ELR (cell line): ENCODE data around the gene GFOD2.

Experiments
- DNase-seq: peaks from one replicate; pipeline ENCODE4 v3.0.0-alpha.2; 2015; ENCODE audit warnings: low read depth

Gene GFOD2

DNA sequence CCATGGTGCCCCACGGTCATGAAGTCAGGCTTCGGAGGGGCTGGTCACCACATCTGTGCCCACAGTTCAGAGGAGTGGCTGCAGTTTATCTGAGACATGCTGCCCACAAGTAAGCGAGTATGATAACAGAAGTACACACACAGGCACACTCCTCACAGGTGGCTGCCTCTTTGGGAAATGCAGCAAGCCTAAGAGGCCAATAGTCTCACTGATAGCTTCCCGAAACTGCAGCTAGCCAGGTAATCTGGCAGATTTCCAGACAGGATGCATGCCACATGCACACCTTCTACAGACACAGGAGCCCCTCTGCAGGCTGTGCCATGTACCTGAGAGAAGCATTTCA is 12.6 kb upstream of the GFOD2 start:
- DNase-seq = no peak

DNA sequence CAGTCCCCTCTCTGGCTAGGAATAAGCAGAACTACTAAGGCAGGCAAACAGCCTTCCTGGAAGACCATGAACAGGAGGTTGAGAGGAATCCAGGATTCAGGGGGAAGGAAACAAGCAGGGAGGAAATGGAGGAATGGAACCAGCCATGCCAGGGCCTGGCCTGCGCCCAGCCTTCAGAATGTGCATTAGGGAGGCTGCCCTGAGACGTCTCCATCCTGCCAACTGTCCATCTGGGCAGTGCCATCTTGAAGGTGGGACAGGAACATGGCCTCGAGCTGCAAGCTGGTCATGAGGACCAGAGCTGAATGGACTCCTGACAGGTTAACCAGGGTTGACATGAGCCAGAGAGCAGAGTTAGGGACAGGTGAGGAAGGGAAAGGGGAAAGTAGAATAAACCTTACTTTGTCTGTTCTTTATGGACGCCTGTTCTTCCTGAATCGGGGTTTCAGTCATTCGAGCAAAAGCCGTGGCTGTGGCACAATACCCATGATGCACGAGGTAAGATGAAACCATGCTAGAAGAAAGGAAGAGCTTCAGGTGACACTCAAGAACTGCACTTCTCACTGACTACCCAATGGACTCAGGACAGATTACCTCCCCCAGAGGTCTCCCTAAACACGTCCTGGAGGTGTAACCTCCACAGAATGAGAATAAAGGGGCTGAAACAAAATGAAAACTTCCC is 12.1 kb upstream of the GFOD2 start:
- DNase-seq = no peak

DNA sequence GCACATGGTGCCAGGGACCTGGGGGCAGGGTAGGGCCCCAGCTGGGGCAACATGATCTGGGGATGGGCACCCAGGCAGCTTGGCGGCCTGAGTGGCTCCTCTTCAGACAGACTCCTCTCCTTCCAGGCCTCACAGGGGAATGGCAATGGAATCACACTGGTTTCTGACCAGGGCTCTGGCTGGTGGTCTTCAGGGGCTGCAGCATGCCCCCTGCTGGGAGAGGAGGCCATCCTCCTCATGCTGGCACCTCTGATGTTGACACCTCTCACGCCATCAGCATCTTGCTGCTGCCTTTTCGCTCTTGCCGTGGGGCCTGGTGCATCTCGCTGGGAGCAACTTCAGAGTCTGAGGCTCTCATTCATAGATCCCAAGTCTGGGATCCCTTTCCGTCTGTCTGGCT is 11.2 kb upstream of the GFOD2 start:
- no peak for DNase-seq

DNA sequence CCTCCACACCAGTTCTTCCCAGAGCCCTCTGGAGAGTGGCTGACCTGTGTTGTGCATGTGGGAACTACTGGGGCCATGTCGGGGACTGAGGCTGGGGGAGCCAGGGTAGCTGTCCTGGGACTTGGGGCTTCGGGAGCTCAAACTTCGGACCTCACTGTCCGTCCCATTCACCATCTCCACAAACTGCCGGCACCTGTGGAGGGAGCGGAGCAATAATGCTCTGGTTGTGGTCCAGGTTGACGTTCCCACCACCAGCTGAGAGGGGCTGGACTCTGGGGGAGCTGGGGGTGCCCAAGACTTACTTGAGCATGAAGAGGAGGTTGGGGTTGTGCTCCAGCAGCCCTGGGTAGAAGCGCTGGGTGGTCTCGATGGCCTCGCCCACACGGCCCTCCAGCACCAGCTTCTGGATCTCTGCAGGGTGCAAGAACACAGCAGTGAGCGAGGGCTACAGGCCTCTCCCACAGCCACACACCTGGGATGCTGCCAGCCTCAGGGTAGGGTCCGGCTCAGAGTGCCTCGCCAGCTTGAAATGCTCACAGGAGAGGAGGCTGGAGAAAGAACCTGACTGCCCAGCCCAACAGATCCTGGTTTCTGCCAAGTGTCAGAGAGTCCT is 10.6 kb upstream of the GFOD2 start:
- no peak for DNase-seq

DNA sequence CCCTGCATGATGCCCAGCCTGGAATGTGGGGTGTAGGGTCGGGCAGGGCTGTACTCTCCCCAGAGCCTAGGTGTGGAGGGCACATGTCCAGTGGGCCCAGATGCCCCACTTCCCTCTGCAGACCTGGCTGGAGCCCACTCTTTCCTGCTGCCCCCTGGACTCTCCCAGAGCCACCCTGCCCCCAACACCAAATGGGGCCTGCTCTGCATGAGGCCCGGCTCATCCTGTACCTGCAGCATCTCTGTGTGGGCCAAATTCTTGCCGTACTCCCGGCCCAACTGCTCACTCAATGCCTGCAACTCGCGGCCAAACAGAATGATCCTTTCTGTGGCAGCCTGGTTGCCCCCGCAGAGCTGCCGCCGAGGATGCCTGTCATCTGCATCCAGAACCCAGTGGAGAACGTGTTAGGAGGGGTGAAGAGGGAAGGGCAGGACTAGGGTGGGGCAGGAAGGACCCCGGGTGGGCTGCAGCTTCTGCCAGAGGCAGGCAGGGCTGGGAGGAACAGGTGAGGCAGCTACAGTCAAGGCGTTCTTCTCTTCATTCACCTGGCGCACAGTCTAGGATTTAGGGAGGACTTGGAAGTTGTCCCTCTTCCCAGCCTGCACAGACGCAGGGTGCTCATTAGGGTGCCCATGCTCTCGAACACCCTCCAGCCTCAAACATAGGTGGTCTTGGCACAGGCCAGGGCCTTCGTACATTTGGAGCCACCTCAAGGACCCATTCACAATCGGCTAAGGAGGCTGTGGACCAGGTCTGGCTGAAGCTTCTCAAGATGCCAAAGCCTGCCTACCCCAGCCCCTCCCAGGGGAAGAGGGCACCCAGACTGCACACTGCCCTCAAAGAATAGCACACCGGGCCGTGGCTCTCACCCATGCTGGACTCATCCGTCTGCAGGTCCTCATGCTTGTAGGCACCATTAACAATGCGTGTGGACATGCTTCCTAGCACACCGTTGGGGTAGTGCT is 8.7 kb upstream of the GFOD2 start:
- DNase-seq = no peak

DNA sequence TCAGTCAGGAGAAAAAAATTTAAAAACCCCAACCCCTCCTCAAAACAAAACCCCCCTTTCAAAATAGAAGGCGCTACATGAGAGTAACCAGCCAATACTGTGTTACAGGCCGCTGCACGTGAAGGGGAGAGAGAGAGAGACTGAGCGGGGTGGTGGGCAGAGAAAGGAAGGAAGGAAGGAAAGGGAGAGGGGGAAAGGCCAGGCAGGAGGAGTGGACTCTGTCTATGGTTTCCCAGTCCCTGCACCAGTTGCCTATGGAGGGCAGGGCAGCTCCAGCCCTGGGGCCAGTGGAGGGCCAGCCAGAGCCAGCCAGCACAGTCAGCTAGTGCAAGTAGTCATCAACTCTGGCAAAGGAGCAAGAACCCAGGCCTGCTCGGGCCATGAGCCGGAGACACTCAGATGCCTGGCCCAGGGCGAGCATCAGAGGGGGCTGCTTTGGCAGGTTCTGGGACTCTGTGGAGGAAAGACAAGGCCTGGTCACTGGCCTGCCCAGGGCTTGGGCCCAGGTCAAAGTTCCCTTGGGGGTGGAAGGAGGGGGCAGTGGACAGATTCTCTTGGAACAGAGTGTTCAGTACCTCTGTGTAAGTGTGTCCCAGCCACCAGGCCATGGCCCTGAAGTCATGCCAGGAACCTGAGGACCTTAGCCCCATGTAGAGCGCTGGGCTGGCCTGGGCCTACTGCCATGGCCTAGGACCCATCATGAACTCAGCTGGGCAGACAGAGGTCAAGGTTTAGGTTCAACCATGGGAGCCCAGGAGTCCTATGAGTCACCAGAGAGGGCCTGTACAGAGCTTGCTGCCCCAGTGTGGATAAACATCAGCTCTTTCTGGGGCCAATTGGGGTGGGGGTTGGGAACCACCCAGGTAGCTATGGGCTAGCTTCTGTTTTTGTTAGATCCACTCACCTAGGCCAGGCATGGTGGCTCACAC is 7.3 kb upstream of the GFOD2 start:
- no peak for DNase-seq

DNA sequence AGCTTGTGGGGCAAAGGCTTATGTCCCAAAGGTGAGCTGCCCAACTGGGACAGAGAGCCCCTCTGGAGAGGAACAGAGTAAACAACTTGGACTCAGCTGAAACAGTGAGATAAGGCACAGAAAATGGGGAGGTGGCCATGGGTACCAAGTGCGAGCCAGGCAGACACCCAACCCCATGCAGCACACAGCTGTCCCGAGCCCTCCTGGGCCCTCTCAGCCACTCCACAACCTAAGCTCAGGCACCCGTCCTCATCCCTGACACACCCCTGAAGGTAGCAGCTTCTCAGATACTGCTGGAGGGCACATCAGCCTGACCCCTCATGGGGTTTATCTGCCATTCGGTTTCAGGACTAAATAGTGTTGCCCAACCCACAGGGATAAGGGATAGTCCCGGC is 4.8 kb upstream of the GFOD2 start:
- no peak for DNase-seq

DNA sequence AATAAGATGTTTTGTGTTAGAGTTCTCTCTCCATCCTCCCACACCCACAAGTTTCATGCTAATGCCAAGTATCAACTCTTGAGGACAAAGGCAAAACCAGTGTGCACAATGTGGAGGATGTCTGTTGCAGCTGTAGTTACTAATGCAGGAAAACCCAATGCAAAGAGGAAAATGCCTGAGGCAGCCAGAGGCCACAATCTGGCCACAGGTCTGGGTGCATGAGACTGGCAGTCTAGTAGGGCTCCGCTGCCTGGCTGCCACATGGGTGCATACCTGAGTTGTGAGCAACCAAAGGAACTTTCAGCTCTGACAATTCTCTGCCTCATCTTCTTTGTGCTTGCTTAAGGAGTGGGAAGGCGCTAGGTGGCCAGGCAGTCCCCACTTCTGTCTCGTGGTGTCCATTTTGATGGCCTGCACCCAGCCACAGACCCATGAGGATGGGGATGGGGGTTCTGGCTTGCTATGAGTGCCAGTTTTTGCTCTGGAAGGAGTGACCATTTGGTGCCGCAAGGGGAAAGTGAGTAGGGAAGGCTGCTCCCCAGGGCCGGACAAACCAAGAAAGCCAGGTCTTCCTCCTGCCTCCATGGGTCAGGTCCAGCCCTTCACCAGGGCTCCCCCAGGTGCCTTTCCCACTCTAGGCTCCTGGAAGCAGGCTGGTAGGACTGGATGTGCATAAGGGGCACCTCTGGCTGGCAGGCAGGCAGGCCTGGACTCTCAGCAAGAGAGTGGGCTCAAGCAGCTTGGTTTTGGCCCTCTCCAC is 4.2 kb upstream of the GFOD2 start:
- DNase-seq = peak; percentile 95

DNA sequence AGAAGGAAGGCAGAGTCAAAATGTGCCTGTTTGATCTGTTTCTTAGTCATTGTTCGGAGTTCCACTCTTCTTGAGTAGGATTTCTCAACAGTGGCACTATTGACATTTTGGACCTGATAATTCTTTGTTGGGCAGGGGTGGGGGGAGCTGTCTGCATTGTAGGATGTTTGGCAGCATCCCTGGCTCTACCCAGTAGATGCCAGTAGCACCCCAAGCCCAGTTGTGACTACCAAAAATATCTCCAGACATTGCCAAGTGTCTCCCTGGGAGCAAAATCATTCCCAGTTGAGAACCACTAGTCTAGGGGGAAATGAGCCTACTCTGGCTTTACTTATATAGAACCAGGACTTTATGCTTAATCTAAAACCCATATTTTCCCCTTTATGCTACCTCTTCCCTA is 1.1 kb upstream of the GFOD2 start:
- no peak for DNase-seq

DNA sequence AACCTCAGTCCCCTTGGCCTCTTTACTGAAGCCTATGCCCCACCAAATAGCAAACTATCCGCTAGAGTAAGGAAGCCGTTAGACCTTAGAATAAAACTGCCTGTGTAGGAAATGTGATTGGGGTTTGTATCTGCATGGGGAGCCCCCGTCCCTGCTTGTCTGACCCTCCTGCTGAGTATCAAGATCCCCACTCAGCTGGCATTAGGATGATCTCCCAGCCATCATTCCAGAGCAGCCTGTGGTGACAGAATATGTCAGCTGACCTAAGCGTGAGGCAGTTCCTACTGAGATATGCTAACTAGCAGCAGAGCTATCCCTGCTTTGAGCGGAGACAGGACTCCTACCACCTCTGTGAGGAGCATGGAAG is 645 bp upstream of the GFOD2 start:
- peak; percentile 72 for DNase-seq

DNA sequence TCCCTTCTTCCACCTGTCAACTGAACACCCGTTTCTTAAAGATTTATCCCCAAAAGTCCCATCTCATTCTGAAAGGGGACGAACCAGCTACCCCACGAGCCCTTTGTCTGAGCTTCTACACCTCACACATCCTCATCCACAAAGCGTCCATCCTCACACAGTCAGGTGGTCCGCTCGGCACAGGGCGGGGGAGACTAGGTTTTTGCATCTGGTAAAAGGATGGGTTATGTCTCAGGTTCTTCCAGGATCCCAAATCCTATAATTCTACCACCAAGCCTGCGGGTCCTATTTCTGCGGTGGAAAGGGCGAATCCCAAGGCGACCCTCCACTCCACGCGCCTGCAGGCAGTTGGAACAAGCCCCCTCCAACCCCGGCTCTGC is 458 bp downstream of the GFOD2 start:
- peak; percentile 36 for DNase-seq

DNA sequence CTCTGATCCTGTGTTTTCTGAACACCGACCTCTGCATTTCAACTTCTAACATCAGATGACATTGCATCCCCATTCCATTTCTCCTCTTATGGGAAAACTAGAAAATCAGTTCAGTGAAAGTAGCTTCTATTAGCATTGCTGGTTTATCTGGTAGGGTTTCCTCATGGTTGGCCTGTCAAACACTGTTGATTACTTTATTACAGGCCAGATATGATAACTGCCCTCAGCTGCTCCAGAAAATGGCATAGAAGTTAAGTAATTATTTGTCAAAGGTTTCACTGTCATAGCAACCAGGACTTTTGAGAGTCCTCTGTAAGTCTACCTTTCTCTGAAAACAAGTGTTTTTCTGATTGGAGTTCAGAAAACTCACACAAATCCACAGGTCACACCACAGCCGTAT is 3.0 kb downstream of the GFOD2 start:
- DNase-seq = no peak

DNA sequence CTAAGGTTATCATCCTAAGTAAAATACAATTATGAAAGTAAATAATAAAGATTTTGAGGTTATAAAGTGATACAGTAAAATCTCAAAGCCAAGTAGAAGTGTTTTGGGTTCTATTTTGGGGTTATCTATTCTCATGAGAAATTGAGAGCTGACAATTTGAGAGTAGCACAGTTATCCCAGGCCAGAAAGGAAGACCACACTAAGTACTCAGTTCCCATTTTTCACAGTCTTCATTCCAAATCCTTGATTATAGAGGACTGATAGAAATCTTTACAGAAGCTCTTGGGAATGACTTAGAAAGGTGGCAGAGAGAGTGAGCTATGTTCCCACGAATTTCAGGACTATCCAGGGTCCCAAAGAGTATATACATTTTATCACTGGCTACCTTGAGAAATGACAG is 4.6 kb downstream of the GFOD2 start:
- no peak for DNase-seq

DNA sequence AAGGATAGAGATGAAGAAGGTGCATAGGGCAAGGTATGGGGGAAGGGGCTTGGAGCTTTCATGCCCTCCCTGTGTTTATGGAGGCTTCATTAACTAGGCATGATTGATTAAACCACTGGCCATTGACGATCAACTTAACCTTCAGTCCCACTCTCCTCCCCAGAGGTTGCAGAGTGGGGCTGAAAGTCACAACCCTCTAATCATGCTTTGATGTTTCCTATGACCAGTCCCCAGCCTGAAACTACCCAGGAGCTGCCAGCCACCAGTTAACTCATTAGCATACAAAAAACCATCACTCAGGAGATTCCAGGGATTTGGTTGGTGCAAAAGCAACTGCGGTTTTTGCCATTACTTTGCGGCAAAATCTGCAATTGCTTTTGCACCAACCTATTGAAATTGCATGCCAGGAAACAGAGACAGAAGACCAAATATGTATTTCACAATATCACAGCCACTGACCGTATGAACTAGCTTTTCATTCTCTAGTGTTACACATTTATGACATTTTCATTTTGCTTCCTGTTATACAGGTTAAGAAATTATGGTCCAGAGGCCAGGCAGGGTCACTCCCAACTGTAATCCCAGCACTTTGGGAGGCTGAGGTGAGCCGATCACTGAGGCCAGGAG is 5.4 kb downstream of the GFOD2 start:
- DNase-seq = no peak

DNA sequence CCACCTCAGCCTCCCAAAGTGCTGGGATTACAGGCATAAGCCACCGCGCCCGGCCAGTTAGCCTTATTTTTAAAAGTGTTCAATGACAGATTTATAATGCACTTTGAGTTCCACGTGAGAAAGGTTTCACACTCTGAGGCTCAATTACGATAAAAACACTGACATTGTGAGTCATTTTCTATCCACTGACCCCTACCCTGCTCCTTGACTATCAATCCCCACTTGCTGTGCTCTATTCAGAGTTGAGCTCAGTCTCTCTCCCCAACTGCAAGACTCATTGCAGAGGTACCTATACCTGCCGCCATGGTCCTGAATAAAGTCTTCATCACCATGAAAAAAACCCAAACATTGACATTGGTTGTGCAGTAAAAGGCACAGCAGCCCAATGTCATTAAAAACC is 8.5 kb downstream of the GFOD2 start:
- DNase-seq = no peak

DNA sequence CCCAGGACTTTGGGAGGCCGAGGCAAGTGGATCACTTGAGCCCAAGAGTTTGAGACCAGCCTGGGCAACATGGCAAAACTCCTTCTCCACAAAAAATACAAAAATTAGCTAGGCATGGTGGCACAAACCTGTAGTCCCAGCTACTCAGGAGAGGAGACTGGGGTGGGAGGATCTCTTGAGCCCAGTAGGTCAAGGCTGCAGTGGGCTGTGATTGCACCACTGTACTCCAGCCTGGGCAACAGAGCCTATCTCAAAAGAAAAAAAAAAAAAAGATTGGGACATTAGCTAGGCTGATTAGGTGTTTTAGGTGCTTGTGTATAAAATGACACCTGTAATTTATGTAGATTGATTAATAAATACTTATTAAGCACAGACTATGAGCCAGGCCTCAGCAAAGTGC is 10.1 kb downstream of the GFOD2 start:
- DNase-seq = no peak

DNA sequence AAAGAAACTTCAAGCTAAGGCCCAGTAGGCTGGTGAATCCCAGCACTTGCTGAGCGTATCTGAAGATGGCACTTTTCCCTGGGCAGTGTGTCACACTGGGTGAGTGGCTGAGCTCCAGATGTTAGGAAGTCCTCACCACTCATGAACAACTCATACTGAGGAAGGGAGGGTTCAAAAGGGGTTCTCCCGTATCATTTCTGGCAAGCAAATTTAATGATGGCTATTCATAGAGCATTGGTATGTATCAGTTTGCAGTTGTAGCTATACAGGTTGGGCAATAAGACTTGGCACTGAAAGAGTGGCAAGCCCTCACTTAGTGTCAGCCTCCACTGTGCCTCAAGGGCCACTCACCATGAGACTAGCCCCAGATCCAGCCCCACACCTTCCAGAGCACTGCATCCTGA is 10.7 kb downstream of the GFOD2 start:
- peak; percentile 55 for DNase-seq

DNA sequence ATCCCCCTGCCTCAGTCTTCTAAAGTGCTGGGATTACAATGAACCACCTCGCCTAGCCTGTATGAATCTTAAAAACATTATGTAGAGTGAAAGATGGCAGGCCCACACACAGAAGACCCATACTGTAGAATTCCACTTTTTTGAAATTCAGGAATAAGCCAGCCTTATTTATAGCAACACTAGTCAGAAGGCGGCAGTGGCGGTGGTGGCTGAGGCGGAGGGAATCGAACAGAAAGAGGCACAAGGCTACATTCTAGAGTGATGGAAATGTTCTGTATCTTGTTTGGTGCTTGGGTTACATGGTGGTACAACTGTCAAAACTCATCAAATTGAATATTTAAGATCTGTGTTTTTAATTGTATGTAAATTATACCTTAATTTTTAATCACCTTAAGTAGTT is 11.3 kb downstream of the GFOD2 start:
- no peak for DNase-seq

DNA sequence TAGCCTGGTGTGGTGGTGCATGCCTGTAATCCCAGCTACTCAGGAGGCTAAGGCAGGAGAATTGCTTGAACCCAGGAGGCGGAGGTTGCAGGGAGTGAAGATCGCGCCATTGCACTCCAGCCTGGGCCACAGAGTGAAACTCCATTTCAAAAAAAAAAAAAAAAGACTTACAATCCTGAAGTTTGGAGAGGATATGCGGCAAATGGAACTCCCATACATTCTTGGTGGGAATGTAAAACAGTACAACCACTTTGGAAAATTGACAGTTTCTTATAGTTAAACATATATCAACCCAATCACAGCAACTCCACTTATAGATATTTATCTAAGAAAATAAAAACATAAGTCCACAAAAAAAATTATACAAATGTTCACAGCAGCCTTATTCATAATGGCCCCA is 11.9 kb downstream of the GFOD2 start:
- DNase-seq = no peak

DNA sequence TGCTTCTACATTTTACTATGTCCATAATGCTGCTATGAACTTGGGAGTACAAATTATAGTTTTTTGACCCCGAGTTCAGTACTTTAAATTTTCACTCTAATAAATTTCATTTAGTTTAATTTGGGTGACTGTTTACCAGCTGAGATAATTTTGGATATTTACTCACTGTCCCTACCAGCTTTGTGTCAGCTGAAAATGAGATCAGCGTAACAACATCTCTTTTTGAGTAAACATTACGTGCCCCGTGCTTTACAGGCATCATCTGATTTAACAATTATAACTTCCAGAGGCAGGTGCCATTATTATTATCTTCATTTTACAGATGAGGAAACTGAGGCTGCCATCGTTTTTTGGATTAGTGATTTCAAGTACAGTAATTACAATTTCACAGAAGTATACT is 15.0 kb downstream of the GFOD2 start:
- DNase-seq = no peak

DNA sequence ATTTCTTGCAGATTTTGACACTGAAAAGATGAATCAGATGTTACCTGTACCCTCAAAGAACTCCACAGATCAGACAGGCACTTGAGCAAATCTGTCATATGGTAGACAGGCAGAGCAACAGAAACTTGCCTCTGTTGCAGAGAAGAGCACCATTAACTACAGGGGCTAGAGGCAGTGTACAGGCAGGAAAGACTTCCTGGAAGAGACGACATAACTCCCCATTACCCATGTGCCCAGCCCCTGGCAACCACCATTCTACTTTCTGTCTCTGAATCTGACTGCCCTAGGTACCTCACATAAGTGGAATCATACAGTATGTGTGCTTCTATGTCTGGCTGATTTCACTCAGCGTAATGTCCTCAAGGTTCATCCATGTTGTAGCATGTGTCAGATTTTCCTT is 15.5 kb downstream of the GFOD2 start:
- DNase-seq = no peak
